Activated T-cell treated with anti-CD3 and anti-CD28 coated beads for 4 hours (primary cell): ENCODE results near the gene ST6GALNAC6.

ENCODE experiments used
- DNase-seq: peaks from one replicate; pipeline ENCODE4 v3.0.0-alpha.2; 2020

The ST6GALNAC6 gene

GRCh38 chr9:127931092-127931881, 31.9 kb upstream of the ST6GALNAC6 start:
- no peak for DNase-seq

GRCh38 chr9:127930231-127931091, 31.1 kb upstream of the ST6GALNAC6 start, which contains the start of gene PIP5KL1:
TSS of gene PIP5KL1 (minus strand) at chr9:127930777. CDS start at chr9:127930752, 25 bp downstream.
- peak; percentile 54 for DNase-seq

- DNase-seq = no peak
Observed at GRCh38 chr9:127929625-127929979, 30.2 kb upstream of the ST6GALNAC6 start.

- DNase-seq = no peak
Observed at GRCh38 chr9:127928676-127929624, 29.5 kb upstream of the ST6GALNAC6 start.

GRCh38 chr9:127927988-127928675, 28.7 kb upstream of the ST6GALNAC6 start:
- no peak for DNase-seq

- peak; percentile 71 for DNase-seq
Observed at GRCh38 chr9:127927201-127927987, 28.0 kb upstream of the ST6GALNAC6 start.

- no peak for DNase-seq
Observed at GRCh38 chr9:127926906-127927200, 27.4 kb upstream of the ST6GALNAC6 start.

GRCh38 chr9:127925959-127926905, 26.8 kb upstream of the ST6GALNAC6 start:
- no peak for DNase-seq

- no peak for DNase-seq
Observed at GRCh38 chr9:127924736-127925444, 25.5 kb upstream of the ST6GALNAC6 start.

- no peak for DNase-seq
Observed at GRCh38 chr9:127923771-127924170, 24.4 kb upstream of the ST6GALNAC6 start.

GRCh38 chr9:127923046-127923445, 23.6 kb upstream of the ST6GALNAC6 start:
- no peak for DNase-seq

- peak; percentile 76 for DNase-seq
Observed at GRCh38 chr9:127921557-127922120, 22.2 kb upstream of the ST6GALNAC6 start.

GRCh38 chr9:127920794-127921193, 21.4 kb upstream of the ST6GALNAC6 start:
- DNase-seq = no peak

- DNase-seq = no peak
Observed at GRCh38 chr9:127919253-127919815, 19.9 kb upstream of the ST6GALNAC6 start.

GRCh38 chr9:127918183-127919107, 19.0 kb upstream of the ST6GALNAC6 start:
- no peak for DNase-seq

- no peak for DNase-seq
Observed at GRCh38 chr9:127917603-127918002, 18.2 kb upstream of the ST6GALNAC6 start.

- DNase-seq = peak; percentile 98
Observed at GRCh38 chr9:127916720-127917581, 17.5 kb upstream of the ST6GALNAC6 start, which contains the start of gene ST6GALNAC4. TSS of gene ST6GALNAC4 (minus strand) at chr9:127917041. CDS start at chr9:127916419, 622 bp downstream.
